ENCODE data around the gene SPSB4. TPM values are rescaled to one million over a fixed set of nuclear protein-coding genes. Genes with fewer than 3 reads are reported as not detected.

SPSB4 gene
- total and polyA plus RNA-seq, 2 of the 8 experiments (the other 6 are each of a cell fraction or from before 2014, with no cell fraction given) = 15.1 to 17.2 TPM

- no peak overlapping the region for H3K27ac ChIP-seq (ENCODE audit: low read depth, low read length)
- H3K4me2 ChIP-seq (ENCODE audit: insufficient read depth in 1 of 2, low read depth in 2 of 2, low read length in 2 of 2) = no peak overlapping the region
- no peaks in the 10 kb centered on the region for H3K36me3 ChIP-seq (ENCODE audit: control insufficient read depth in 2 of 4, insufficient read depth in 4 of 4, low read length in 3 of 4)
- H3K9me3 ChIP-seq (ENCODE audit: insufficient read depth in 2 of 2, low read depth in 1 of 2, low read length in 1 of 2) = no peaks in the 10 kb centered on the region
- no peak overlapping the region for H2BK15ac ChIP-seq (ENCODE audit: low read length)
- H3K79me2 ChIP-seq (ENCODE audit: control insufficient read depth in 1 of 2, insufficient read depth in 2 of 2, low read length in 2 of 2) = no peaks in the 10 kb centered on the region
- no peak overlapping the region for H4K5ac ChIP-seq (ENCODE audit: insufficient read length, low read depth, low read length)
- H2AK5ac ChIP-seq (ENCODE audit: low read depth, low read length) = no peak overlapping the region
- no peak overlapping the region for H2BK20ac ChIP-seq (ENCODE audit: low read length)
- H3K56ac ChIP-seq (replicated peaks; ENCODE audit: insufficient read length, low read depth, low read length) = no peak overlapping the region
- no peak overlapping the region for H2BK12ac ChIP-seq (ENCODE audit: low read depth, low read length)
- H4K20me1 ChIP-seq (replicated peaks in 1 of 2; ENCODE audit: control insufficient read depth in 1 of 2, insufficient read depth in 2 of 2, low read length in 2 of 2) = no peaks in the 10 kb centered on the region
- no peak overlapping the region for H3K14ac ChIP-seq (ENCODE audit: insufficient read length)
- H2BK120ac ChIP-seq (replicated peaks; ENCODE audit: low read depth, low read length) = no peak overlapping the region
- no peak overlapping the region for H3K4me3 ChIP-seq (ENCODE audit: extremely low read depth in 1 of 4, insufficient read depth in 2 of 4, low read depth in 3 of 4, low read length in 4 of 4)
- no peak overlapping the region for H3K23ac ChIP-seq (ENCODE audit: insufficient read length)
- TF ChIP-seq CBX8 (IDR thresholded peaks at IDR 0.05; ENCODE audit: borderline replicate concordance, low read depth, low read length) (no peak), NANOG (IDR thresholded peaks at IDR 0.05; ENCODE audit: insufficient read depth, low read depth, low read length, poor library complexity, severe bottlenecking) (no peak)
- H3K9ac ChIP-seq (replicated peaks in 1 of 4; ENCODE audit: extremely low read depth in 1 of 4, low read depth in 3 of 4, low read length in 3 of 4) = no peak overlapping the region
- WGBS, 2 experiments (ENCODE audit: extremely low coverage in 1 of 2, insufficient coverage in 1 of 2, insufficient read length in 1 of 2, insufficient replicate concordance in 2 of 2, low coverage in 1 of 2, low lambda C conversion rate in 2 of 2, missing lambda C conversion rate in 1 of 2) = 84% methylated on average over 3 of the region's 3 CpGs; no CpG with 5 or more reads in 1 of the 2 experiments
- no peak overlapping the region for H3K18ac ChIP-seq (ENCODE audit: extremely low read depth, low read length)
- H4K91ac ChIP-seq (replicated peaks; ENCODE audit: insufficient read length, low read length) = no peak overlapping the region
- ChIA-PET CTCF (ENCODE audit: partially characterized antibody) (interaction anchor here (0.6 to 12.1 kb wide), 14 partner anchors 8 to 273 kb away, joined by 3 to 123 read pairs (median 8); partner anchors contain the start of gene SPSB4), POLR2A (ENCODE audit: partially characterized antibody) (no interaction called here)
- peaks cover 0 to 2% (median 0%) of the 10 kb centered on the region in 4 experiments; a peak in 1 of 7 replicates for H3K27me3 ChIP-seq (replicated peaks in 1 of 4; ENCODE audit: control insufficient read depth in 3 of 4, extremely low read depth in 1 of 4, insufficient read depth in 3 of 4, low read length in 3 of 4)
- no peak overlapping the region for H4K8ac ChIP-seq (ENCODE audit: extremely low read depth, insufficient read depth, low read length)
- H3K4me1 ChIP-seq (replicated peaks in 1 of 4; ENCODE audit: control insufficient read depth in 3 of 4, insufficient read depth in 4 of 4, low read length in 3 of 4) = peaks cover 0 to 6% (median 0%) of the 10 kb centered on the region in 4 experiments; a peak in 2 of 7 replicates
- no peak overlapping the region for H2AFZ ChIP-seq (ENCODE audit: low read length)
- no peaks in the 10 kb centered on the region for H3K79me1 ChIP-seq (ENCODE audit: low read depth, low read length)
- FAIRE-seq (no peak), DNase-seq (ENCODE audit: low read depth in 1 of 2, low spot score in 2 of 2) (no peak)
- no peak overlapping the region for H3K4ac ChIP-seq (replicated peaks; ENCODE audit: insufficient read length, low read depth, low read length)
- no peaks in the 10 kb centered on the region for H3K23me2 ChIP-seq (ENCODE audit: low read depth, low read length)
- no peak overlapping the region for H2BK5ac ChIP-seq (ENCODE audit: low read depth, low read length)
Measured at GRCh38 chr3:141009496-141009895, 41.7 kb upstream of the SPSB4 start.

Data from H1 (cell line).